HS-5 (cell line): Measurements from ENCODE around the gene GJC1.
A peak's percentile ranks its signal among the peaks of the same experiment; 100 is the strongest.

Source experiments
- DNase-seq: peaks from one replicate; pipeline ENCODE4 v3.0.0-alpha.2; 2012; ENCODE audit warnings: low read depth

GJC1 gene

DNA sequence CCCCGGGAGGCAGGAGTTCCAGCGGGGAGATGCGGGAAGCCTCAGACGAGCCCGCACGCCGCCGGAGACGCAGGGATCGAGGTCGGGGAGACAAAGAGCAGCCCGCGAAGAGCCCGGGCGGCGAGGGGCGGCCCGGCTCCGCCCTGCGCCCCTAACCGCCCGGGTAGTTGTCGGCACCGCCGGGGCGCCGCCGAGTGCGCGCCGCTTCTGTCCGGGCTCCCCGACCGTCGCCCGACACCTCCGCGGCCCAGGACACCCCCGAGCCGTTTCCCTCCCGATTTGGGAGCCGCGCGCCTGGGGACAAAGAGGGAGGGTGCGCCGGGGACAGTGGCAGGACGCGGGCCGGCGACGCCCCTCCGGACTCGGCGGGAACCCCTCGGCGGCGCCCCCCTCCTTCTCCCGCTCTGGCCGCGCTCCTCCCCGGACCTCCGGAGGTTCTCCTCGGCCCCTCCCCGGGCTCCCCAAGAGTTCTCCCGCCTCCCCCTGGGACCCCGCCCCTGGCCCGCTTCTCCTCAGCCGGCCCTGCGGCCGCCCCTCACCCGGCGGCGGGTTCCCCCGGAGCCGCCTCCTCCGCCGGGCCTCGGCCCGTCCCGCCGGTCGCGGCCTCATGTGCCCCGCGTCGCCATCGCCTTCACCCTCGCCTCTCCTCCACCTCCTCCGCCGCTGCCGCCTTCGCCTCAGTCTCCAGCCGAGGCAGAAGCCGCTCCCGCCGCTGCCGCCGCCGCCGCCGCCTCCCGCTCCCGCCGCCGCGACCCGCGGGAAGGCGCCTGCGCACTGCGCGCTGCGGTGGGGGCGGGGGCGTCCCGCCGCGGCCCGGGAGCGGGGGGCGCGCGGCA lies at the start of gene GJC1:
Gene GJC1 (minus strand): TSS at position 765 of the 836 bp plus-strand sequence. CDS start 24,470 bp downstream, outside the sequence.
- no peak for DNase-seq

DNA sequence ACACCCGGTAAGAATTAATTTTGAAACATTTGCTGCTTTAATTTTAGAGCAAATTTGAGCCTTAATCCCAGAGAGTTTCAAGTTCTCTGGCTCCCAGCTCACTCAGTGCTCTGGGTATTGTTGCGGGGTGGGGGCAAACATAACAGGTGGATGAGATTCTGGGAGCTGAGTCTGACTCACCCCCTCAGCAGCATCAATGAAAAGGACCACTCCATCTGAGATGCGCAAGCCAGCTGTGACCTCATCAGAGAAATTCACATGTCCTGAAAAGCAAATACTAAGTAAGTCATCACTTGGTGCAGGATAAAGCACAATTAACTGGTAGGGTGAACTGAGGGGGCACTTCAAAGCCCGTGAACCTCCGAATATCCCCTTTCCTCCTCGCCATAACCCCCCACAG lies 49.3 kb upstream of the GJC1 start:
- DNase-seq: no peak

DNA sequence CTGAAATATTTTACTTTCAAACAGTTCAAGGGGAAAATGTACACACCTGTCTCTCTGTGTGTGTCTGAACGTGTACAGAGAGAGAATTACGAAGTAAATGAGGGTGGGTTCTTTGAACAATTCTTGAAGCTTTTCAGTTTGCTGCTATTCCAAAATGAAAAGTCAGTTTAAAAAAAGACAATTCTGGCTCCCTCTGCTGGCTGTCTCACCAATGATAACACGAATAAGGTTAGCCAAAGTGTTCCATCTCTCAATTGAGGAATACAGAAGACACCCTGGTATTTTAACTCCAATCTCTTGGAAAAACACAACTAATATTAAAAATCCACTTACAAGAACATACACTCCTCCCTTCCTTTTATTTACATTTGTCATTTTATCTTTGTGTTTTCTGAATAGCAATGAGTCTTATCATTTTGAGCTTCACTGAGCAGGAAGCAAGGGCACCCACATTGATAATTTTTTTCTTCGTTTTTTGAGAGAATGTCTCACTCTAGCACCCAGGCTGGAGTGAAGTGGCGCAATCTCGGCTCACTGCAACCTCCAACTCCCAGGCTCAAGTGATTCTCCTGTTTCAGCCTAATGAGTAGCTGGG lies 48.6 kb upstream of the GJC1 start:
- no peak for DNase-seq

DNA sequence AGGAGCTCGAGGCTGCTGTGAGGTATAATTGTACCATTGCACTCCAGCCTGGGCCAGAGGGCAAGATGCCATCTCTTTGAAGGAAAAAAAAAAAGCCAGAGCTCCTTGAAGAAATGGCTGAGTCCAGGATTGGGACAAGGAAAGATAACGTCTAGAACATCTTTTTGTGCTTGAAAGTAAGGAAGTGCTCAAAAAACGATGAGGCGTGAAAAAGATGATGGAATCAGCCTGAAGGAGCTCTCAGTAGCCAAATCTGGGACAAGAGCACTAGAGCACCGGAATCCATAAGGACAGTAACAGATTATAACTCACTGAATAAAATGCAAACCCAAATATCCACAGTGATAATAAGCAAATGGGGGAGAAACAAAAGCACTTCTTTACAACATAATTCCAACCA lies 47.0 kb upstream of the GJC1 start:
- DNase-seq: no peak

DNA sequence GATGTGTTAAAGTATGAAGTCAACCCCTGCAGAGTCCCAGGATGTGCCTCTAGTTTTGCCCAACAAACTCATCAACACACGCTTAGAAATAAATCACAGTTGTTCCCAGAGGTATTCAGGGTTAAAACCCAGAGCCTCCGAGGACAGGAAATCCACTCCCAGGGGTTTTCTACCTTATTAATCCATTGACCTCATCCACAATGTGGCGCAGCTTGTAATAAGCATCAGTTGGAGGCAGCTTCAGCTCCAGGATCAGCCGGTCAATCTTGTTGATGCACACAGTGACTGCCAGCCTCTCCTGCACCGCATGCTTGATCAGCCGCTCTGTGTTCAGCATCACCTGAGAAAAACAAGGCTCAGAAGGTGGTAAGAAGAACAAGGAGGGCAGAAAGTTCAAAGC lies 45.7 kb upstream of the GJC1 start:
- no peak for DNase-seq

DNA sequence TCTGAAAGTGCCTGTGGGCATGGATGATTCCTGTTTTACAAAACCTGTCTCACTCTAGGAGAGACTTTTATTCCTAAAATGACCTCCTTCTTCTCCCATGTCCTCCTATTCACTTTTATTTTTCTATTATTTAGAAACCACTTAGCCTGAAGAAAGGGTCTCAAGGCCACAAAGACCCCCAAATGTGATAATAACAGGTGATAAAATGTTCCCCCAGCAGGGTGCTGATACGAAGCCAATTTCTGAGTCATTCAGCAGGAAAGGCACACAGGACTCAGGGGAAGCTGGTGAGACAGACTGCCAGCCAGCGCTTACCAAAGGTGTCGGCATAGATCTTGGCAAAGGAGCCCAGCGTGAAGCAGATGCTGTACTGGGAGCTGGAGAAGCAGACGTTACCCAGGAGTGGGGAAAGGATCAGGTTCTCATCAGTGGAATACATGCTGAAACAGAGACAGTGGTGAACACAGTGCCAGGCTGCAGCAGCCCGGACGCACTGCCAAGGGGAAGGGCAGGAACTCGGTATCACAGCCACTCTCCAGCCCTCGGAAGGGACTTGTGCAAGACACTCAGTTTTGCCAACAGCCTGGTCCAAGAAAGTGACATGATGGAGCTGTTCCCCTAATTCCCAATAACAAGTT lies 42.2 kb upstream of the GJC1 start:
- DNase-seq: no peak

DNA sequence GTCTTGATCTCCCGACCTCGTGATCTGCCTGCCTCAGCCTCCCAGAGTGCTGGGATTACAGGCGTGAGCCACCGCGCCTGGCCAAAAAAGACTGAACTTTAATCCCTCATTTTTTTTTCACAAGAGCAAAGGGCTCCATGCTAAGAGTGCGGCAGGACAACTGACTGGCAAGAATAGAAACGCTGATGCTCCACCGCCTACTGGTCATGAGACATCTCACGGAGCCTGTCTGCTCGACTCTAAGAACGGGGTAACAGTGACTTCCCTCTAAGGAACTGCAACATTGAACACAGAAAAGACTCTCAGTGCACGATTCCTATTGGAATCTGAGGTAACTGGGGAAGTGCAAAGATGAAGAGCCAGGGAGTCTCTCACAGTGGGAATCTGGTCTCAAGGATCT lies 41.5 kb upstream of the GJC1 start:
- DNase-seq: no peak

DNA sequence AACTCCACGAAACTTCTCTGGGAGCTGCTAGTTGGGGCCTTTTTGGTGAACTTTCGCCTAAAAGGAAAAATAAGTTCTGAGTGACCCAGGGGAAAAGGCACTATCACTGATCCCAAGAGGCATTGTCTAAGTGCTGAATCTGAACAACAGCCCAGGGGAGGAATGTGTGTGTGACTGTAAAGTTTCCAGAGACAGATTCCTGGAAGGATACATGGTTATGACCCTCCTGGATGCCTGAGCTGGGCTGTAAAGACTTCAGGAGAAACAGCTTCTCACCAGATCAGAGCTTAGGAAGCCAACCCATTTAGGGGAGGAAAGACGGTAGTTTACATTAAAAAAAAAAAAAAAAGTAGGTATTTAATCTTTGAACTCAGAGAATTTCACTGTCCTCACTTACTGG lies 37.8 kb upstream of the GJC1 start:
- no peak for DNase-seq

DNA sequence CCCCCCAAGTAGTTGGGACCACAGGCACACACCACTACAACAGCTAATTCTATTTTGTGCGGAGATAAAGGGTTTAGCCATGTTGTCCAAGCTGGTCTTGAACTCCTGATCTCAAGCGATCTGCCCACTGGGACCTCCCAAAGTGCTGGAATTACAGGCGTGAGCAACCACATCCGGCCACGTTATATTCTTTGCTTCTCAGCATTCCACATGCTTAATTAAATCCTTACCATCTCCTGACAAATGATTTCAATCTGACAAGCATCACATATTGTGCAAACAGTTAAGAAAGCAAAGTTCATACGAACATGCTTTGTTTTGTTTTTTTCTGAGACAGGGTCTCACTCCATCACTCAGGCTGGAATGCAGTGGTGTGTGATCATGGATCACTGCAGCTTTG lies 35.8 kb upstream of the GJC1 start:
- no peak for DNase-seq

DNA sequence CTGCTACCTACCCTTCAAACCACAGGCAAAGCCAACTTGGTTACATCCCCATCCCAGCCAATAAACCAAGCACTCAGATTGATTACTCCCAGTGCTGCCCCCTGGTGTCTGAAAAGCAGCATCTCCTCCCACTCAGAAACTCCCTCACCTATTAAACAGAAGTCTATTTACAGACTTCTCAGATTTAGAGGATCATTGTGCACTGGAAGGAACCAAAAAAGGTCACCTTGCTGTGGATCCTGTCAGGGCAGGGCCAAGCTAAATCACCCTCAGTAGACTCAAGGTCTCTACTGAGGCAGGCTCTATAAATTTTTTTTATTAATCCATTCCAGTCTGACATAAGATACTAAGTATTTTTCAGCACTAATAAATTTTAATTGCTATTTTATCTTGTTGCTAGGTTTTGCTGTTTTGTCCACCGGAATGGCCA lies 35.2 kb upstream of the GJC1 start:
- DNase-seq: peak; percentile 28

DNA sequence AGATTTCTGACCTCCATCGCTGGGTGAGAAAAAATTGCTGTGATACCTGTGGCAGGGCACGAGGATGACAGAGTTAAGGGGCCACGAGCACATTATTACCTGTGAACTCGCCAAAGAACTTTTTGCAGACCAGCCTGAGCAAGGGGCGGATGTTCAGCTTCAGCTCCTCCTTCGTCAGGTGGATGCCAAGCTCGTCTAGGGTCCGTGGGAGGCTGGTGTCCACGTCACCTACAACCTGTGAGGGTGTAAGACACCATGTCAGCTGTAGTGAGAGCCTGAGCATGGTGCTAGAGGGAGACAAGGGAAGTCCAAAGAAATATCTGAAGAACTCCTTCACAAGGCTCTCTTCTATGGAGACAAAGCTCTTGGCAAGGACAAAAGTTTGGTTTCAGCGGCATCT lies 34.7 kb upstream of the GJC1 start:
- DNase-seq: no peak

DNA sequence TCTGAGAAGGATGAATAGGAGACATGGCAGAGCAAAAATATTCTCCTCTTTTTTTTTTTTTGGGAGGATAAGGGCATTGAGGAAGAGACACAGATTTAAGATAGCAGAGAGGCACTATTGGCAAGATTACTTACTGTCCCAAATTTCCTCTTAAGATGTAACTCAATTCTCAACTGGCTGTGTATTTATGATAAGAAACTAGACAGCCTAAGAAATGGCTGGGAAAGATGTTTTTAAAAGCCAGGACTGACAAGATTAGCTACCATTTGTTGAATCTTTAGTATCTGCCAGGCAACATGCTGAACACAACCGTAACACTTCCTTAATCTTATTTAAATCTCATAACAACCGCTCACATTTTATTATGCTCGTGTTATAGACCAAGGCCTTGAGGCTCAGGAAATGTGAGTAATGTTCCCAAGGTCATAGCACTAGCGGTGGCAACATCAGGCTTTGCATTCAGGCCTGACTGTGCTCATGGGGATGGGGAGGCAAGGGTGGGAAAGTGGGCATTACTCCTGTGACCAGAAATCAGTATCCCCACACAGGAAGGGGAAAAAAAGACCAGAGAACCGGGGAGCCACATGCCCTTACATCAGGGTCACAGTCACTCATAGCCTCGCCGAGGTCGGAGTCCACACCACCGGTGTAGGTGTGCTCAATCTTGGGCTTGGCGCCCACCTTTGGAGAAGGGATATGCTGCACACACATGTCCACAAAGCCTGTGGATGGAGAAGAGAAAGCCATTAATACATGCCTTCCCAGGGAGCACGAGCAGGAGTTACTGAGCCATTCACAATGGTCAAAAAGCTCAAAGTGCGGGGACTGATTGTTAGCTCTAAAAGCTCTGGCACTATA lies 33.2 kb upstream of the GJC1 start:
- DNase-seq: no peak

DNA sequence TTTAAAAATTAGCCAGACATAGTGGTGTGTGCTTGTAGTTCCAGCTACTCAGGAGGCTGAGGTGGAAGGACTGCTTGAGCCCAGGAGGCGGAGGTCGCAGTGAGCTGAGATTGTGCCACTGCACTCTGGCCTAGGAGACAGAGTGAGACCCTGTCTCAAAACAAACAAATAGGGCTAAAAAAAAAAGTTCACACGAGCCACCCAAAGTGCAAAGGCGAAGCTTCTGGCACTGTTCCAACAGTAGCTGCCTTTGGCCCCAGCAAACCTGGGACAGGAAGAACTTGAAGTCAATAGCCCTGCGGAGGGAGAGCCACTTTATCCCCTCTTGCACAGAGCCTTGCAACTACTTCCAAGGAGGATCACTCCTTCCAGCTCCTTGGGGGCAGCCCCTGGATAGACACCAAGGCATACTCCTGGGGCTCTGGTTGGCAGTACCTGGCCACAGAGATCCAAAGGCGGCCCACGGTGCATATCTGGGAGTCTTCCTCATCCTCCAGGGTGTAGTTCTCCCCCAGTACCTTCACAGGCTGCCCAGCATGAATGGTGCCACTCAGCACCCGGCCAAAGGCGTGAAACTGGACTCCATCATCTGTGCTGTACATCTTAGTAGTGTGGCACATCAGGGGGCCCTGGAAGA lies 32.3 kb upstream of the GJC1 start:
- DNase-seq: no peak

DNA sequence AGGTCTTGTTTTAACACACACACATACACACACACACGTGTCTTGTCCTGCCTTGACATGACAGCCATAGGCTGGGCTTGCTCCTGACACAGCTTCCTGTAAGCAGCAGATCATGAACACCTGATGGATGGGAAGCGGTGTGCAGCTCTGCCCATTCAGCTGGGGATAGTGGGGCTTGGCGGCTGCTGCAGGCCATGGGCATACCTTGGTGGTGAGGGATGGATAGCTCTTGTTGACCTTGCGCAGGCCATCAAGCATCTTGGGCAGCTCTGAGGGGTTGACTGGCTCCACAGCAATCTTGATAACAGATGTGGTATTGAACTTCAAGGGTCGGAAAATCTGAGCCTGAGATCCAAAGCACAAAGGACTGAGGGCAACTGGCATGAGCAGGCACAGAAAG lies 29.6 kb upstream of the GJC1 start:
- DNase-seq: no peak

DNA sequence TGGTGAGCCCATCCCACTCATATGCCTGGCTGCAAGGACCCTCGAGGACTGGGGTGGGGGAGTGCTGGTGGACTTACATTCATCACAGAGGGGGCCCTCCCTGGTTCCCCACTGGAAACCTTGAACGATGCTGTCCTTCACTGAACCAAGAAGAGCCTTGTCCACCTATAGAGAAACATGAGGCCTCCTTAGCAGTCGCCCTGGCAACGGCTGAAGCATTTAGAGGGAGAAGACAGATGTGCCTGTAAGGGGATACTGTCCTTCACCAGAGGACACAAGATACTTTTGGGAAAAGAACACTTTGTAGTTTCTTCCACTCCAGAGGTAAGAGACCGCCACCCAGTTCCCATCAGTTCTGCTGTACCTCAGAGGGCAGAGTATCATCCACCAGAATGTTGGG lies 24.1 kb upstream of the GJC1 start:
- DNase-seq: no peak

DNA sequence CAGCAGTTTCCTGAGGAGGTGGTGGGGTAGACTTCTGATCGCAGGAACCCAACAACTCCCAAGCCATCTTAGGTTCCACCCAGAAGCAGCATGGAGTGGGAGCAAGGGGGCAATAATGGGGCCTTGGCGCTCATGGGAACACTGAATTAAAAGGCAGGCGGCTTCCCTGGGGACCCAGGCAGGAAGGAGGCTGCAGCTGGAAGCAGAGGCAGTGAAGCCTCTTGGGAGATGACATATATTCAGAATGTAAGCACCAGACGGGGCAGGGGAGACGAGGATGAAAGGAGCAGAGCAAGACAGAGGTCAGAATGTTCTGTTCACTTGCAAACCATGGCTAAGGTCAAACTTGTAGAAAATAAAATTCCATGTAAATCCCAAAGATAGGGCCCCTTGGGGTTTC lies 20.5 kb upstream of the GJC1 start:
- no peak for DNase-seq

DNA sequence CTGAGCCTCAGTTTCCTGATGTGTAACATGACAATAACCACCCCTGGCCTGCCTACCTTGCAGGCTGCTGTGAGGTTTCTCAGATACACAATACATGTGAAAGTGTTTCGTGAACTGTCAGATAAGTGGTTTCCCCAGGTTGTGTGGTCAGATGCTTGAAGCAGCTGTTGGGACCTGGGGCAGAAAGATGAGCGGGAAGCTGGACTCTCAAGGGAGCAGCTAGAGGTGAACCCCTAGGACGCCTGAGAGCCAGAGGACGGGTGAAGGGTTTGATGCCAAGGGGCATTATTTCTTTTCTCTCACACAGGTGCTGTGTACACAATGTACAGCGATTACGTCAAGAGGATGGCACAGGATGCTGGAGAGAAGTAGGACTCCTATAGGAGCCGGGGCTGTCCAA lies 19.9 kb upstream of the GJC1 start:
- no peak for DNase-seq

DNA sequence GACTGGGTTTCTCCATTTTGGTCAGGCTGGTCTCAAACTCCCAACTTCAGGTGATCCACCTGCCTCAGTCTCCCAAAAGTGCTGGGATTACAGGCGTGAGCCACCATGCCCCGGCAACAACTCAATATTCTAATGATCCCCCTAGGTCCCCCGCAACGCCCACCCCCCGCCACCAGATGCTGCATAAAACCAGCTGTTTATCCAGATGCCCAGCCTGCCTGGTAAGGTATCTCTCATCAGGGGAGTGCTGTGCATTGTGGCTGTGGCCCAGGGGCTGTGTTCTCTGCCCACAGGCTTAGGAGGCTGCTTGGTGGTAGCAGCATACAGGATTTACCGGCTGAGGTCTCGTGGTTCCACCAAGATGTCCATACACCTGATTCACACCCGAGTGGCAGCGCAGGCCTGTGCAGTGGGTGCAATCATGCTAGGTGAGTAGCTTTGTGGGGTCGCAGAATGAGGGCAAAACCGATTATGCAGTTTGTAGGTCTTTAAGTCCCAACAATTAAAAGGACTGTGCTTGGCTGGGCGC lies 18.9 kb upstream of the GJC1 start:
- no peak for DNase-seq

DNA sequence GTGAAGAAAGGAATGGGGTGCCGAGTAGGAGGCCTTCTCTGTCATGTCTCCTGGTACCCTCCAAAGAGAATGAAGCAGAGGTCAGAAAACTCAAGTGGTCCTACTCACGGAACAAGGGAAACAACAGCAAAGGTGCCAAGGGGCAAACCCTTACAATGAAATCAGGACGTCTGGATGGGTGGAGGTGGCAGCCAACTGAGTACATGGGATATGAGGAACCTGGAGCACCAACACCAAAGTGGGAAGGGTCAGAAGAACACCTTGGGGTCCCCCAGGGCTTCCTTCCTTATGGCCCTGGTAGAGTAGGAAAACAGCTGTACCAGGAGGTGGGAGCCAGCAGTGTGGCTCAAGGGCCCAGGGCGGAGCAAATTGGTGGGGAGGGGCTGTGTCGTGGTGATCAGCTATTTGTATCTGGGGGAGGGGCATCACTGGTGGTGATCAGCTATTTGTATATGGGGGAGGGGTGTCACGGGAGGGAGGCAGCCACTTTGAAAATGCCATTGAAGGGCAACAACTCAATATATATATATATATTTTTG lies 18.2 kb upstream of the GJC1 start:
- no peak for DNase-seq

DNA sequence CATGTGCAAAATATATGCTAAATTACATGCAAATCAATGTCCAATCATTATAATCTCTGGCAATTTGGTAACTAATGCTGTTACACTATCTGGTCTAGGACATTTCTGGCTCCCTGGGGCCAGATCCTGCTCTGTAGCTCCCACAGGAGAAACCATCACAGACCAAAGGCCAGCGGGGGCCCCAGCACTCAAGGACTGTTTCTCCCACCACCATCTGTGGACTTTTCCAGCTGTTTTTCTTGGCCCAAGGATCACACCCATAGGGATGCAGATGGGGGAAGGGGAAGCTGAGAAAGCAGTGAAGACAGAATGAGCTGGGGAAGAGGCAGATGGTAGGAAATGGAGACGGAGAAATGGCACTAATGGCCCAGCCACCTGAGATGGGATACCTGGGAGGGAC lies 17.5 kb upstream of the GJC1 start, which contains the start of gene HIGD1B:
Gene HIGD1B (plus strand): TSS at position 298 of the 400 bp plus-strand sequence. CDS start 270 bp downstream, outside the sequence.
- DNase-seq: no peak

DNA sequence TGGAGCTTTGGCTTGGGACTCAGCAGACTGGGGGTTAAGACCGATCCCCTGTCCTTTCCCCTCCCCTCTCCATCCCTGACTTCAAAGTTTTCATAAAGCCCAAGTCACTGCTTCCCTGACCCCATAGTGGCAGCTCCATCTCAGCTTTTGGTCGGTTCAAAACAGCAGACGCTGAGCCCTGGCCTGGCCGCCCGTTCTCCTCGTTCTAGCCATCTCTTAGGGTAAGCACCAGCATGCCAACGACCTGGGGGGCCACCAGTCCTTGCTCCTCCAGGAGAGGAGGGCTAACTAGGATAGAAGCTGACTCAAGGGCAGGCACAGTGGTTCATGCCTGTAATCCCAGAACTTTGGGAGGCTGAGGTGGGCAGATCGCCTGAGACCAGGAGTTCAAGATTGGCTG lies 16.1 kb upstream of the GJC1 start:
- no peak for DNase-seq
